MCF 10A (cell line): ENCODE results near the gene HES3. TPM values are rescaled to one million over a fixed set of nuclear protein-coding genes. Genes with fewer than 3 reads are reported as not detected.

Experiments
- BruUV-seq: library from RNA; stranded (reverse); fragments of 400-500 nt; replicated peaks from 2 replicates; lab custom pipeline; 2021; lab: Mats Ljungman, UMichigan
- CTCF ChIA-PET: fragments of 300-600 bp; sonication (Branson Sonifier 250); formaldehyde crosslinking; extraction: SDS; loops from one replicate; lab custom pipeline; 2021; ENCODE audit warnings: antibody characterized with exemption, inconsistent platforms; lab: Yijun Ruan, JAX
- POLR2A ChIA-PET: fragments of 300-600, 350-650 bp; sonication (Branson Sonifier 250); formaldehyde crosslinking; extraction: SDS; loops from one replicate; lab custom pipeline; 2020; ENCODE audit warnings: antibody characterized with exemption, inconsistent platforms; lab: Yijun Ruan, JAX
- DNase-seq: peaks from one replicate; pipeline ENCODE4 v3.0.0-alpha.2; 2018; ENCODE audit not compliant: unreplicated experiment
- H3K27ac Mint-ChIP-seq: one replicate; pipeline ENCODE4 v1.8.0; 2022; ENCODE audit warnings: mild to moderate bottlenecking, low read depth, mixed read lengths; ENCODE audit not compliant: unreplicated experiment
- H3K27me3 Mint-ChIP-seq: one replicate; pipeline ENCODE4 v1.8.0; 2022; ENCODE audit warnings: mixed read lengths; ENCODE audit not compliant: insufficient read depth, unreplicated experiment
- H3K36me3 Mint-ChIP-seq: one replicate; pipeline ENCODE4 v1.8.0; 2022; ENCODE audit warnings: mild to moderate bottlenecking, moderate library complexity, mixed read lengths; ENCODE audit not compliant: insufficient read depth, unreplicated experiment
- H3K4me1 Mint-ChIP-seq: one replicate; pipeline ENCODE4 v1.8.0; 2022; ENCODE audit warnings: mixed read lengths; ENCODE audit not compliant: insufficient read depth, unreplicated experiment
- H3K4me3 Mint-ChIP-seq: one replicate; pipeline ENCODE4 v1.8.0; 2022; ENCODE audit warnings: mild to moderate bottlenecking, moderate library complexity, mixed read lengths; ENCODE audit not compliant: unreplicated experiment
- H3K9me3 Mint-ChIP-seq: one replicate; pipeline ENCODE4 v1.8.0; 2022; ENCODE audit warnings: mixed read lengths; ENCODE audit not compliant: unreplicated experiment
- intact Hi-C: fragments of 100-400 bp; cut with micrococcal nuclease; formaldehyde crosslinking; loops from 2 replicates; pipeline ENCODE4 v1.14.1; 2022
- total RNA-seq: library from RNA; stranded (reverse); gene quantifications from 2 replicates; pipeline ENCODE4 v1.2.3, GENCODE V29; 2022
- TF ChIP-seq, protein P1 (sequence below): fragments of 200-600 bp; IDR thresholded peaks from one replicate; pipeline ENCODE4 v1.8.0; 2022; ENCODE audit warnings: antibody characterized with exemption, mild to moderate bottlenecking; ENCODE audit not compliant: unreplicated experiment

Gene HES3
- total RNA-seq, 1 experiment from 2014 or later, result not detected

DNA sequence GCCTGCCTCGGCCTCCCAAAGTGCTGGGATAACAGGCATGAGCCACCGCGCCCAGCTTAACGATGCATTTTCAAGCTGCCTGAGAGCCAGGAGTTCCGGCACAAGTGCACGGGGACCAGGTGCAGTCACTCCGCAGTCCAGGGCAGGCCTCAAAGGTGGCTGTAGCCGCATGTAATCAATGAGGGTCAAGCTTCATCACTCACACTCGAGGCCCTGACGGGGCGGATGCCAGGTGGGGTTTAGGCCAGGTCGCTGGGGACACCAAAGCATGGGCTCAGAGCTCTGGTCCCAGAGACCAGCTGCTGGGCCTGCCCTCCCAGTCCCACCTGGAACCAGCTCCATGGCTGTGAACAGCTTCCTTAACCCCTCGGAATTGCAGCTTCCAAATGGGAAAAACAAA lies 43.0 kb downstream of the HES3 start:
- intact Hi-C loops, result no loop called here
- TF ChIP-seq, protein P1, sequence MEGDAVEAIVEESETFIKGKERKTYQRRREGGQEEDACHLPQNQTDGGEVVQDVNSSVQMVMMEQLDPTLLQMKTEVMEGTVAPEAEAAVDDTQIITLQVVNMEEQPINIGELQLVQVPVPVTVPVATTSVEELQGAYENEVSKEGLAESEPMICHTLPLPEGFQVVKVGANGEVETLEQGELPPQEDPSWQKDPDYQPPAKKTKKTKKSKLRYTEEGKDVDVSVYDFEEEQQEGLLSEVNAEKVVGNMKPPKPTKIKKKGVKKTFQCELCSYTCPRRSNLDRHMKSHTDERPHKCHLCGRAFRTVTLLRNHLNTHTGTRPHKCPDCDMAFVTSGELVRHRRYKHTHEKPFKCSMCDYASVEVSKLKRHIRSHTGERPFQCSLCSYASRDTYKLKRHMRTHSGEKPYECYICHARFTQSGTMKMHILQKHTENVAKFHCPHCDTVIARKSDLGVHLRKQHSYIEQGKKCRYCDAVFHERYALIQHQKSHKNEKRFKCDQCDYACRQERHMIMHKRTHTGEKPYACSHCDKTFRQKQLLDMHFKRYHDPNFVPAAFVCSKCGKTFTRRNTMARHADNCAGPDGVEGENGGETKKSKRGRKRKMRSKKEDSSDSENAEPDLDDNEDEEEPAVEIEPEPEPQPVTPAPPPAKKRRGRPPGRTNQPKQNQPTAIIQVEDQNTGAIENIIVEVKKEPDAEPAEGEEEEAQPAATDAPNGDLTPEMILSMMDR, result no peak
- ChIA-PET CTCF (interaction anchor here (0.8 kb wide), 1 partner anchor 15 kb away, joined by 3 read pairs; no protein-coding TSS in a partner anchor), POLR2A (no interaction called here)
- no peaks in the 10 kb centered on the region for H3K4me1 Mint-ChIP-seq
- no peak overlapping the region for H3K4me3 Mint-ChIP-seq
- no peak overlapping the region for H3K27ac Mint-ChIP-seq
- no peaks in the 10 kb centered on the region for H3K27me3 Mint-ChIP-seq
- no peak for DNase-seq
- peaks cover 28% of the 10 kb centered on the region for H3K36me3 Mint-ChIP-seq
- H3K9me3 Mint-ChIP-seq, result no peaks in the 10 kb centered on the region
- BruUV-seq, result no TSS peak

DNA sequence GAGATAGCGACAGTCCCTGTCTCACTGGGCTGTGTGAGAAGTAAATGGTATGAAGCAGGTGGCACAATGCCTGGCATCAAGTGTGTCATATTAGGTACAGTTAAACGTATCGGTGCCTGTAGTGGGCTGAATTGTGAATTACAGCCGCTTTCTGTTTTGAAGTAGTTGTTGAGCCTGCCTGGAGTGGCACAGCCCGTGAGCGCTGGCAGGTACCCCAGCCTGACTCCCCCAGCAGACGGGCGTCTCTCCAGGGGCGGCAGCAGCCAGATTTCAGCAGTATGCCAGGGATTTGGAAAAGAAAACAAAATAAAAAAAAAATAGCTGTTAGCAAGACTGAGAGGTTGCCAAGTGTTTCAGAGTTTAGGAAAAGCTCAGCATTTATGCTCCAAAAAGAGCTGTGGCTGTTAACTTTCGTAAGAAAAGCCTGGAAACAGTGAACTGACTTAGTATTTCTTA lies 43.5 kb downstream of the HES3 start:
- H3K36me3 Mint-ChIP-seq, result peaks cover 32% of the 10 kb centered on the region
- H3K9me3 Mint-ChIP-seq, result no peaks in the 10 kb centered on the region
- no peak overlapping the region for H3K27ac Mint-ChIP-seq
- DNase-seq, result no peak
- no peaks in the 10 kb centered on the region for H3K27me3 Mint-ChIP-seq
- intact Hi-C loops, result no loop called here
- POLR2A ChIA-PET, result no interaction called here
- no TSS peak for BruUV-seq
- H3K4me3 Mint-ChIP-seq, result no peak overlapping the region
- CTCF ChIA-PET, result interaction anchor here (0.6 to 0.8 kb wide), 3 partner anchors 14 to 47 kb away, joined by 3 read pairs; no protein-coding TSS in a partner anchor
- TF ChIP-seq, protein P1, result no peak
- H3K4me1 Mint-ChIP-seq, result no peaks in the 10 kb centered on the region

DNA sequence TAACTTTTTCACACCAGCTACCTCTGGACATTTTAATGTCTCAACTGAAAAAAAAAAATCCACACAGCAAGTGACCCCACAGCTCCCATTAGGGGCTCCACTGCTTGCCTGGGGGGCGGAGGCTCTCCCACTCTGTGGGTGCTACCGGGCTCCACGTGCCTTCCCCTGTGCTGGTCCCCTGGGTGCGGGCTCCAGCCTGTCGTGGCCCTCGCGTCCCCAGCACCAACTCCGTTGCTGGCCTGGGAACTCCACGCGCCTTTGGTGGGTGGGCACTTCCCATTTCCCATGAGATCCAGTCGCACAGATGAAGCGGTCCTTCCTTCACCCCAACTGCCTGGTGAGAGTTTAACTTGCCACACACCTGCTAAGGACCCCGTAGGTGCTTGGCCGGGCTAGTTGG lies 44.0 kb downstream of the HES3 start:
- no TSS peak for BruUV-seq
- CTCF ChIA-PET, result interaction anchor here (0.6 to 0.7 kb wide), 3 partner anchors 22 to 267 kb away, joined by 3 read pairs; no protein-coding TSS in a partner anchor

DNA sequence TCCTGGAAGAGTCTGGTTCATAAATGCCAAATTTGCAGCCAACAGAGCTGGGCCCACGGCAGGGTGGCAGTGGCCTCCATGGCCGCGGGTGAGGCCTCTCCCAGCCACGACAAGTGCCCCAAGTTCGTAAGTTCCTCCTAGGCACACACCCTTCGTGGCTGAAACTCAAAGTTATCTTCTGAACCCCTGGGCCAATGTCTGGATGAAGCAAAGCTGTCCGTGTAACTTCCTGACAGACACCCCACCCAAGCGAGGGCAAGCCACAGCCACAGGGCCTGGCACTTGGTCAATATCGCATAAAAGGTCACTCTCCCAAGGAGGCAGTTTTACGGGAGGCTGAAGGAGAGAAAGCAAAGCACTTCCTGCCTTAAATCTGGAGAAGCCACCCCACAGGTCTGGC lies 44.7 kb downstream of the HES3 start:
- TF ChIP-seq, protein P1, result no peak
- ChIA-PET CTCF (interaction anchor here (0.7 kb wide), 1 partner anchor 266 kb away, joined by 3 read pairs; no protein-coding TSS in a partner anchor), POLR2A (no interaction called here)
- Mint-ChIP-seq H3K27ac (no peak overlapping the region), H3K9me3 (no peaks in the 10 kb centered on the region), H3K27me3 (no peaks in the 10 kb centered on the region), H3K4me1 (no peaks in the 10 kb centered on the region), H3K36me3 (peaks cover 43% of the 10 kb centered on the region), H3K4me3 (no peak overlapping the region)
- no peak for DNase-seq
- intact Hi-C loops, result no loop called here
- BruUV-seq, result no TSS peak

More for the DNA sequence above, 44.0 kb downstream of the HES3 start:
- POLR2A ChIA-PET, result no interaction called here
- Mint-ChIP-seq H3K9me3 (no peaks in the 10 kb centered on the region), H3K4me3 (no peak overlapping the region), H3K4me1 (no peaks in the 10 kb centered on the region), H3K36me3 (peaks cover 38% of the 10 kb centered on the region), H3K27ac (no peak overlapping the region), H3K27me3 (no peaks in the 10 kb centered on the region)
- DNase-seq, result no peak
- intact Hi-C loops, result no loop called here
- TF ChIP-seq, protein P1, result no peak
